GM12878 (cell line): ENCODE data around the gene THADA. TPM values are rescaled to one million over a fixed set of nuclear protein-coding genes. Genes with fewer than 3 reads are reported as not detected.

Source experiments
- ATAC-seq: fragments of 200-7000 bp; cut with Tn5 transposase; 3 replicates; pipeline ENCODE4 v1.9.1; 2020; ENCODE audit warnings: mild to moderate bottlenecking, moderate library complexity
- BruUV-seq: library from RNA; stranded (reverse); fragments of 400-500 nt; replicated peaks from 2 replicates; lab custom pipeline; 2021; lab: Mats Ljungman, UMichigan
- CTCF ChIA-PET: fragments of 300-600 bp; sonication (Branson Sonifier 250); formaldehyde crosslinking; extraction: SDS; loops from one replicate; lab custom pipeline; 2021; ENCODE audit warnings: inconsistent platforms; lab: Yijun Ruan, JAX
- POLR2A ChIA-PET: fragments of 350-600 bp; formaldehyde crosslinking; extraction: SDS; loops from one replicate; lab custom pipeline; 2021; ENCODE audit warnings: inconsistent platforms; lab: Charles Lee
- RAD21 ChIA-PET: fragments of 300-600 bp; sonication (Branson Sonifier 250); formaldehyde crosslinking; loops from one replicate; lab custom pipeline; 2023; ENCODE audit warnings: antibody characterized with exemption; ENCODE audit not compliant: unreplicated experiment; lab: Charles Lee
- SMC1A ChIA-PET: fragments of 300-600 bp; sonication (Branson Sonifier 250); formaldehyde crosslinking; loops from one replicate; lab custom pipeline; 2023; ENCODE audit not compliant: unreplicated experiment, uncharacterized antibody; lab: Charles Lee
- DNase-seq: peaks from one replicate; pipeline ENCODE4 v3.0.0-alpha.2; 2011; ENCODE audit warnings: low read depth, low spot score
- FAIRE-seq: peaks from 3 replicates; lab custom pipeline; 2011; peaks lifted over from hg19 to GRCh38; lab: Jason Lieb, UNC
- H2AFZ ChIP-seq: 2 replicates; pipeline ENCODE4 v1.6.0; 2011; ENCODE audit warnings: low read depth, low read length, control low read depth; ENCODE audit not compliant: control insufficient read depth
- H3K27ac ChIP-seq: 2 replicates; pipeline ENCODE4 v1.5.1; 2011; ENCODE audit warnings: control low read depth; ENCODE audit not compliant: control insufficient read depth, insufficient read depth
- H3K27me3 ChIP-seq, 2 experiments: replicated peaks in 1 of 2; 2 replicates each; pipeline versions ENCODE4 v1.6.0 to v1.6.1; 2011; ENCODE audit warnings: low read length in 1 of 2; ENCODE audit not compliant: control insufficient read depth in 2 of 2, insufficient read depth in 2 of 2
- H3K36me3 ChIP-seq, 2 experiments: 2 replicates each; pipeline ENCODE4 v1.5.1; 2011; ENCODE audit warnings: low read length in 1 of 2; ENCODE audit not compliant: control insufficient read depth in 2 of 2, insufficient read depth in 2 of 2
- H3K4me1 ChIP-seq: 2 replicates; pipeline ENCODE4 v1.6.1; 2011; ENCODE audit warnings: mild to moderate bottlenecking, low read length, moderate library complexity, mixed read lengths; ENCODE audit not compliant: control insufficient read depth, insufficient read depth
- H3K4me2 ChIP-seq: 2 replicates; pipeline ENCODE4 v1.6.0; 2011; ENCODE audit warnings: control low read depth; ENCODE audit not compliant: control insufficient read depth, insufficient read depth
- H3K4me3 ChIP-seq: fragments of 200-600 bp; sonication (generic); 2 replicates; pipeline ENCODE4 v1.5.1; 2016
- H3K79me2 ChIP-seq: 2 replicates; pipeline ENCODE4 v1.6.0; 2011; ENCODE audit warnings: low read length; ENCODE audit not compliant: control insufficient read depth, insufficient read depth
- H3K9ac ChIP-seq: 2 replicates; pipeline ENCODE4 v1.8.0; 2011; ENCODE audit warnings: low read length, control low read depth, mixed read lengths; ENCODE audit not compliant: control insufficient read depth, insufficient read depth
- H3K9me3 ChIP-seq: replicated peaks from 3 replicates; pipeline ENCODE4 v1.5.1; 2011; ENCODE audit warnings: mild to moderate bottlenecking, low read length; ENCODE audit not compliant: control insufficient read depth, insufficient read depth
- H4K20me1 ChIP-seq: 2 replicates; pipeline ENCODE4 v1.6.0; 2011; ENCODE audit not compliant: control insufficient read depth, insufficient read depth
- ESRRA ChIP-seq: IDR thresholded peaks from 2 replicates; pipeline ENCODE4 v1.6.1; 2012; ENCODE audit warnings: mild to moderate bottlenecking, low read length, improper control_type of control experiment
- IKZF2 ChIP-seq, 2 experiments: fragments of 450-650 bp; IDR thresholded peaks; 2 replicates each; pipeline ENCODE4 v1.6.1; 2017; ENCODE audit warnings: mild to moderate bottlenecking in 2 of 2, moderate library complexity in 2 of 2
- ZBTB40 ChIP-seq: fragments of 450-650 bp; IDR thresholded peaks from 2 replicates; pipeline ENCODE4 v1.6.1; 2016; ENCODE audit warnings: mild to moderate bottlenecking, moderate library complexity, borderline replicate concordance
- WGBS: methylation state at CpG from one replicate; pipeline ENCODE4 v1.1.6; 2016; ENCODE audit warnings: low lambda C conversion rate; ENCODE audit not compliant: insufficient replicate concordance, insufficient coverage; ENCODE audit errors: missing lambda C conversion rate; 5-methylcytosine and 5-hydroxymethylcytosine counted together
- in situ Hi-C: fragments of 300-500 bp; cut with MboI; formaldehyde crosslinking; loops from 9 replicates; pipeline ENCODE4 v1.14.3; 2018; ENCODE audit warnings: mixed read lengths
- intact Hi-C: fragments of 100-400 bp; cut with micrococcal nuclease; formaldehyde crosslinking; loops from one replicate; pipeline ENCODE4 v1.14.2; 2022; ENCODE audit not compliant: unreplicated experiment
- polyA plus RNA-seq, 11 experiments: library from polyadenylated mRNA; depleted of rRNA in 4 of 11; unstranded in 6 of 11; stranded (reverse) in 5 of 11; fragments of >200 nt; fragmentation: Nextera tagmentation in 4 of 11; fragmentation: Illumina TruSeq in 1 of 11; extraction: Ambion mirVana in 4 of 11; extraction: Trizol in 1 of 11; gene quantifications; 1 replicate in 1 of 11; 2 replicates in 10 of 11; pipeline versions ENCODE4 v1.2.1 to v1.2.3, GENCODE V29; 2011 to 2016; ENCODE audit warnings: inconsistent platforms in 2 of 11, missing spikeins in 2 of 11, low read depth in 1 of 11
- total RNA-seq, 4 experiments: library from RNA; depleted of rRNA in 3 of 4; stranded (reverse); fragments of >200 nt in 3 of 4; fragmentation: Illumina TruSeq in 1 of 4; extraction: Trizol in 1 of 4; gene quantifications; 2 replicates each; pipeline versions ENCODE4 v1.2.1 to v1.2.3, GENCODE V29; 2013 to 2021

THADA gene
- total and polyA plus RNA-seq, 10 of the 15 experiments (the other 5 are each of a cell fraction or from before 2014, with no cell fraction given), result 14.6 to 33.2 (median 23.2) TPM

- no peak for TF ChIP-seq IKZF2 (IDR thresholded peaks at IDR 0.05)
- no TSS peak for BruUV-seq
- POLR2A ChIA-PET, result interaction anchor here (0.8 to 1.6 kb wide), 3 partner anchors 24 to 260 kb away, joined by 3 to 5 read pairs (median 3); no protein-coding TSS in a partner anchor
Measured at GRCh38 chr2:43488737-43489136, 107.1 kb downstream of the THADA start.

GRCh38 chr2:43486603-43487002 lies 109.2 kb downstream of the THADA start:
- H3K27ac ChIP-seq, result no peak overlapping the region
- no peak for FAIRE-seq
- POLR2A ChIA-PET, result interaction anchor here (0.6 kb wide), 1 partner anchor 258 kb away, joined by 3 read pairs; no protein-coding TSS in a partner anchor

More at GRCh38 chr2:43488737-43489136, 107.1 kb downstream of the THADA start:
- Histone ChIP-seq H3K27me3 (no peaks in the 10 kb centered on the region), H2AFZ (no peak overlapping the region), H3K4me3 (no peak overlapping the region), H4K20me1 (no peaks in the 10 kb centered on the region), H3K79me2 (no peaks in the 10 kb centered on the region), H3K4me2 (no peak overlapping the region), H3K9ac (no peak overlapping the region), H3K36me3 (no peaks in the 10 kb centered on the region), H3K4me1 (no peaks in the 10 kb centered on the region), H3K27ac (no peak overlapping the region), H3K9me3 (no peaks in the 10 kb centered on the region)
- ATAC-seq (no peak), DNase-seq (no peak), FAIRE-seq (no peak)
- in situ Hi-C loops (no loop called here), intact Hi-C loops (loop anchor here (10.0 kb wide), 1 partner anchor 514 kb away; no protein-coding TSS in a partner anchor)
- RAD21 ChIA-PET, result interaction anchor here (1.3 to 1.4 kb wide), 2 partner anchors 65 to 260 kb away, joined by 3 to 4 read pairs; no protein-coding TSS in a partner anchor
- 96% methylated on average over 3 of the region's 3 CpGs for WGBS
- SMC1A ChIA-PET, result interaction anchor here (0.6 to 6.1 kb wide), 8 partner anchors 11 to 260 kb away, joined by 3 to 47 read pairs (median 4); no protein-coding TSS in a partner anchor
- CTCF ChIA-PET, result interaction anchor here (1.0 to 1.8 kb wide), 7 partner anchors 30 to 541 kb away, joined by 3 to 12 read pairs (median 6); no protein-coding TSS in a partner anchor

More at GRCh38 chr2:43486603-43487002, 109.2 kb downstream of the THADA start:
- ATAC-seq, result no peak
- CTCF ChIA-PET, result interaction anchor here (0.7 to 4.2 kb wide), 8 partner anchors 7 to 552 kb away, joined by 3 to 128 read pairs (median 34); partner anchors contain the start of gene ZFP36L2
- Histone ChIP-seq H3K9ac (no peak overlapping the region), H3K9me3 (no peaks in the 10 kb centered on the region), H3K36me3 (no peaks in the 10 kb centered on the region), H3K4me3 (no peak overlapping the region), H4K20me1 (no peaks in the 10 kb centered on the region), H3K4me1 (peaks cover 14% of the 10 kb centered on the region), H3K4me2 (no peak overlapping the region), H2AFZ (no peak overlapping the region), H3K79me2 (no peaks in the 10 kb centered on the region), H3K27me3 (no peaks in the 10 kb centered on the region)
- DNase-seq, result no peak
- TF ChIP-seq ZBTB40, result no peak
- TF ChIP-seq ESRRA, result no peak
- SMC1A ChIA-PET, result interaction anchor here (1.0 to 4.2 kb wide), 11 partner anchors 12 to 541 kb away, joined by 3 to 118 read pairs (median 39); partner anchors contain the start of gene ZFP36L2
- no TSS peak for BruUV-seq
- intact Hi-C loops (loop anchor here (10.0 kb wide), 1 partner anchor 512 kb away; no protein-coding TSS in a partner anchor), in situ Hi-C loops (no loop called here)
- RAD21 ChIA-PET, result interaction anchor here (2.6 to 4.3 kb wide), 7 partner anchors 26 to 540 kb away, joined by 8 to 114 read pairs (median 35); partner anchors contain the start of gene ZFP36L2
